Psoas muscle (tissue), 8 donors: ENCODE measurements around the gene MIEF1. TPM values are rescaled to one million over a fixed set of nuclear protein-coding genes. Genes with fewer than 3 reads are reported as not detected.
A peak's percentile ranks its signal among the peaks of the same experiment; 100 is the strongest.

Source experiments
- ATAC-seq, 4 donors: fragments of 200-7000 bp; cut with Tn5 transposase; one replicate each; pipeline ENCODE4 v1.9.1; 2020; ENCODE audit warnings: moderate library complexity in 3 of 4, mild to moderate bottlenecking in 2 of 4
- DNase-seq, 2 donors: peaks; one replicate each; pipeline ENCODE4 v3.0.0-alpha.2; 2020
- H3K27ac ChIP-seq: fragments of 200-600 bp; one replicate; pipeline ENCODE4 v1.8.0; 2022
- H3K27me3 ChIP-seq, 3 donors: fragments of 200-600 bp in 1 of 3; one replicate each; pipeline versions ENCODE4 v1.6.1 to v1.8.0; 2013 to 2022; ENCODE audit warnings: low read length in 2 of 3, mild to moderate bottlenecking in 2 of 3, moderate library complexity in 1 of 3; ENCODE audit not compliant: insufficient read depth in 3 of 3
- H3K36me3 ChIP-seq, 2 donors: fragments of 200-600 bp in 1 of 2; one replicate each; pipeline versions ENCODE4 v1.6.1 to v1.8.0; 2013 to 2022; ENCODE audit warnings: low read depth in 1 of 2, mild to moderate bottlenecking in 1 of 2, moderate library complexity in 1 of 2; ENCODE audit not compliant: insufficient read depth in 1 of 2
- H3K4me1 ChIP-seq: fragments of 200-600 bp; one replicate; pipeline ENCODE4 v1.8.0; 2022
- H3K4me3 ChIP-seq: fragments of 200-600 bp; one replicate; pipeline ENCODE4 v1.8.0; 2022; ENCODE audit warnings: mild to moderate bottlenecking
- H3K9me3 ChIP-seq: fragments of 200-600 bp; one replicate; pipeline ENCODE4 v1.8.0; 2022
- CTCF ChIP-seq: fragments of 200-600 bp; IDR thresholded peaks from one replicate; pipeline ENCODE4 v1.8.0; 2022; ENCODE audit warnings: antibody characterized with exemption
- WGBS, 3 donors: extraction: QIAGEN DNeasy Blood & Tissue Kit; methylation state at CpG; one replicate each; pipeline versions ENCODE4 v1.1.6 to v1.1.7; 2013; 5-methylcytosine and 5-hydroxymethylcytosine counted together
- intact Hi-C, 2 donors: fragments of 100-400 bp; cut with DNase I; formaldehyde crosslinking; loops; one replicate each; pipeline versions ENCODE4 v1.11.0 to v1.14.2; 2022
- polyA plus RNA-seq, 3 donors: library from polyadenylated mRNA; stranded (reverse); fragments of 200-250 nt; gene quantifications; one replicate each; pipeline ENCODE4 v1.2.3, GENCODE V29; 2013
- total RNA-seq, 4 donors: library from RNA; stranded (reverse); fragmentation: NEBNext Ultra II Directional in 2 of 4; extraction: Animal tissue kit (Norgen Biotek cat#: 25700) in 2 of 4; gene quantifications; one replicate each; pipeline versions ENCODE4 v1.2.1 to v1.2.4, GENCODE V29; 2021 to 2023
- donor health status: healthy with polysubstance abuse.
- donor health status: DM: no; HTN: no; CAD: no; lungs with moderate emphysema.
- donor health status: Bipolar disorder and iron deficiency.
- donor health status: healthy.
- donor health status: DM: yes; HTN: yes; CAD: no.
- donor health status: DM: no; HTN: no; CAD: no.
- donor health status: DM: no; HTN: no; CAD: no.
- donor health status: DM: yes; HTN: yes; CAD: no.

Gene MIEF1
- total and polyA plus RNA-seq, 7 donors, result 7.4 to 20.9 (median 14.0) TPM

- peaks cover 6% of the 10 kb centered on the region for H3K4me1 ChIP-seq
- no peaks in the 10 kb centered on the region for H3K27me3 ChIP-seq
- no peak for DNase-seq
- no peak overlapping the region for H3K4me3 ChIP-seq
- peaks cover 7 to 99% of the 10 kb centered on the region in 2 donors for H3K36me3 ChIP-seq
- H3K27ac ChIP-seq, result no peak overlapping the region
- no peak for TF ChIP-seq CTCF
- no peaks in the 10 kb centered on the region for H3K9me3 ChIP-seq
- no peak for ATAC-seq
- 84 to 90% (median 87%) methylated on average over 4 of the region's 4 CpGs for WGBS, 3 donors
- intact Hi-C loops, result loop anchor here in 1 of 2 donors (10.0 kb wide), 1 partner anchor 166 kb away; the partner anchor contains the start of gene SYNGR1
Observed at GRCh38 chr22:39510529-39511149, 8.5 kb downstream of the MIEF1 start.

GRCh38 chr22:39511226-39511625 lies 9.1 kb downstream of the MIEF1 start:
- TF ChIP-seq CTCF, result no peak
- WGBS, 3 donors, result 92 to 94% (median 93%) methylated on average over 13 of the region's 13 CpGs
- ATAC-seq (no peak), DNase-seq (peak in 1 of 2 donors; percentile 10)
- Histone ChIP-seq H3K27me3 (no peaks in the 10 kb centered on the region), H3K27ac (no peak overlapping the region), H3K36me3 (peaks cover 7 to 98% of the 10 kb centered on the region in 2 donors), H3K9me3 (no peaks in the 10 kb centered on the region), H3K4me1 (peaks cover 6% of the 10 kb centered on the region), H3K4me3 (no peak overlapping the region)
- intact Hi-C loops, result loop anchor here in 1 of 2 donors (10.0 kb wide), 1 partner anchor 166 kb away; the partner anchor contains the start of gene SYNGR1

- WGBS, 3 donors, result 68 to 84% (median 68%) methylated on average over 10 of the region's 10 CpGs
- no peak for TF ChIP-seq CTCF
- no peaks in the 10 kb centered on the region for H3K9me3 ChIP-seq
- DNase-seq (no peak), ATAC-seq (no peak)
- peaks cover 6% of the 10 kb centered on the region for H3K4me1 ChIP-seq
- H3K27me3 ChIP-seq, result no peaks in the 10 kb centered on the region
- H3K4me3 ChIP-seq, result no peak overlapping the region
- H3K36me3 ChIP-seq, result peaks cover 7 to 91% of the 10 kb centered on the region in 2 donors
- H3K27ac ChIP-seq, result no peak overlapping the region
- intact Hi-C loops, result loop anchor here in 1 of 2 donors (10.0 kb wide), 1 partner anchor 167 kb away; the partner anchor contains the start of gene SYNGR1
Observed at GRCh38 chr22:39512026-39512425, 9.9 kb downstream of the MIEF1 start.

- TF ChIP-seq CTCF, result no peak
Observed at GRCh38 chr22:39513791-39514190, 11.7 kb downstream of the MIEF1 start.

More at GRCh38 chr22:39513791-39514190, 11.7 kb downstream of the MIEF1 start:
- Histone ChIP-seq H3K4me1 (peaks cover 14% of the 10 kb centered on the region), H3K4me3 (no peak overlapping the region), H3K27me3 (no peaks in the 10 kb centered on the region), H3K9me3 (no peaks in the 10 kb centered on the region), H3K36me3 (peaks cover 3 to 80% of the 10 kb centered on the region in 2 donors), H3K27ac (no peak overlapping the region)
- ATAC-seq, result peak in 1 of 4 donors; percentile 6
- WGBS, 3 donors, result 80 to 89% (median 81%) methylated on average over 18 of the region's 18 CpGs
- intact Hi-C loops, result loop anchor here in 1 of 2 donors (10.0 kb wide), 1 partner anchor 169 kb away; the partner anchor contains the start of gene SYNGR1
- DNase-seq, result peak in 1 of 2 donors; percentile 23
